T-helper 1 cell treated with Interleukin-12 subunit alpha and Interleukin-12 subunit beta and Interleukin-4 antibody, amounts not matched to agents 30 ng/mL and 1 ng/mL, for 36 hours (primary cell): Measurements from ENCODE around the gene DHX34. TPM values are rescaled to one million over a fixed set of nuclear protein-coding genes. Genes with fewer than 3 reads are reported as not detected.

Source experiments
- total RNA-seq: library from RNA; stranded (reverse); gene quantifications from 2 replicates; pipeline ENCODE4 v1.2.3, GENCODE V29; 2022

DHX34 gene
- total RNA-seq, 1 donor from 2014 or later, result 16.6 TPM

Other genes with a start within 250 kb of the DHX34 start
- 135 and 147 TPM in 2 replicates for gene ZC3H4, start 235.5 kb upstream of the DHX34 start, total RNA-seq
- 116 TPM in 2 replicates for gene SAE1, start 218.5 kb upstream of the DHX34 start, total RNA-seq
- 20.2 and 22.0 TPM in 2 replicates for gene BBC3, start 118.1 kb upstream of the DHX34 start, total RNA-seq
- 35.4 and 36.9 TPM in 2 replicates for gene CCDC9, start 92.8 kb upstream of the DHX34 start, total RNA-seq
- gene INAFM1, start 74.4 kb upstream of the DHX34 start, total RNA-seq, result 10.3 and 10.6 TPM in 2 replicates
- 1.3 and 2.2 TPM in 2 replicates for gene C5AR1, start 39.5 kb upstream of the DHX34 start, total RNA-seq
- 0.17 and 0.22 TPM in 2 replicates for gene C5AR2, start 17.1 kb upstream of the DHX34 start, total RNA-seq
- not detected in 2 replicates for gene MEIS3, start 70.2 kb downstream of the DHX34 start, total RNA-seq
- gene SLC8A2, start 122.6 kb downstream of the DHX34 start, total RNA-seq, result 0.12 TPM in 1 of 2 replicates, not detected in the other
- gene KPTN, start 134.9 kb downstream of the DHX34 start, total RNA-seq, result 11.0 and 13.8 TPM in 2 replicates
- gene NAPA, start 165.7 kb downstream of the DHX34 start, total RNA-seq, result 101 and 102 TPM in 2 replicates
- 0.12 TPM in 2 replicates for gene ZNF541, start 223.8 kb downstream of the DHX34 start, total RNA-seq